Measurements from ENCODE around the gene H2BK1. TPM values are rescaled to one million over a fixed set of nuclear protein-coding genes. Genes with fewer than 3 reads are reported as not detected.

The H2BK1 gene
- total RNA-seq, 1 donor = not detected

DNA sequence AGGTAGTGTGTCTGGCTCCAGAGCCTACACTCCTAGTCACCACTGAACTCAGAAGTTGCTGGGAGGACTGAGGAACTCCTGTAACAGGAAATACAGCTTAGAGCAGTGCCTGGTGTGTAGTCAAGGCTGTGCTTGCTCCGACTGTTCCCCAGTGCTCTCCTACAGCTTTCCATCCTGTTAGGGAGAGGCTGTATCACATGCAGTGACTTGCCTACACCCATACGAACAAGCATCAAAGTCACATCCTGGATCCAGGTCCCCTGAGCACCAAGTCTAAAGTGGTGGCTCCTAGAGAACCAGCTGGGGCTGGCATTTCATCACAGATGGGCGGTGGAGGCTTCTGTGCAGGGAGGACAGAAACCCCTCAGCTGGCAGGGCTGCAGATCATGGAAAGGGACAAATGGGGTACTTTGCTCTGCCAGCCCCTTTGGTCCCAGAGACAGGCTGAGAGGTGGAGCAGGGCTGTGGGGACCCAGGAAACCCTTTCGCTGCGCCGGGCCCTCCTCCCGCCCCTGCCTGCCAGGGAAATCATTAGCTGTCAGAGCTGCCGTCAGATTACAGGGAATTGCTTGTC lies 30.9 kb downstream of the H2BK1 start:
- no peak for DNase-seq (ENCODE audit: low read depth)
- TF ChIP-seq CTCF (IDR thresholded peaks at IDR 0.05; ENCODE audit: insufficient read depth, low read length) = no peak
- H3K4me3 ChIP-seq (ENCODE audit: low read depth, low read length) = no peak overlapping the region

DNA sequence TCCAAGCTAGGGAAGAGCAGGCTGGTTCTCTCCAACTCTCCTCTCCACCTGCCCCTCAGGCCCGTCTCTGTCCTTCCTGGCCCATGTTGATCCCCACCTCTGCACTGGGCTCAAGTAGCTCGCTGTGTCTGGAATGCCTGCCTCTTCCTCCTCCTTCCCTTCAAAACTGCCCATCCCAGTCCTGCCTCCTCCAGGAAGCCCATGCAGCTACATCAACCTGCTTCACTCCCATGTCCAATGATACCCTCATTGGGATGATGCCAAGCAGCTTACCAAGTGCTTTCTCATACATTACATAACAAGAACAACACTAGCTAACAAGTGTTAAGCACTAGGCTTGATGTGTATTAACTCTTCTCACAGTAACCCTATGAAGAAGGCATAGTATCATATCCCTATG lies 31.5 kb downstream of the H2BK1 start:
- H3K4me3 ChIP-seq (ENCODE audit: low read depth, low read length) = no peak overlapping the region
- no peak for DNase-seq (ENCODE audit: low read depth)
- TF ChIP-seq CTCF (IDR thresholded peaks at IDR 0.05; ENCODE audit: insufficient read depth, low read length) = no peak

DNA sequence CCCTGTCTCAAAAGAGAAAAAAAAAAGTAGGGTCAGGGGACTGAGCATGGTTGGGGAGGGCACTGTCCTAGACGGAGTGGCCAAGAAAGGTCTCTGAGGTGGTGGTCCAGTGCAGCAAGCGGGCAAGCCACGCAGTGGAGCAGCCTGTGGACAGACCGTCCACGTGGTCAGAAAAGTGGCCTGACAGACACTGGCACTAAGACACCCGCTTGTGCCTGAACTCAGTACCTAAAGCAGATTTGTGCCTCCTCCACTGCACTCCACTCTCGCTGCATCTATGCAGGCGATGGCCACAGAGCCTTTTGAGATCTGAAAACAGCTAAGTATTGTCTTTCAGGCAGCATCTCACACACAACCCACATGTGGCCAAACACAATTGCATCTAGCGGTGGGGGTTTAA lies 32.1 kb downstream of the H2BK1 start:
- no peak for TF ChIP-seq CTCF (IDR thresholded peaks at IDR 0.05; ENCODE audit: insufficient read depth, low read length)

GRCh38 chr7:151177310-151177709 lies 33.0 kb downstream of the H2BK1 start:
- no peak for TF ChIP-seq CTCF (IDR thresholded peaks at IDR 0.05; ENCODE audit: insufficient read depth, low read length)
- no peak for DNase-seq (ENCODE audit: low read depth)
- H3K4me3 ChIP-seq (ENCODE audit: low read depth, low read length) = no peak overlapping the region

More for the DNA sequence above, 32.1 kb downstream of the H2BK1 start:
- H3K4me3 ChIP-seq (ENCODE audit: low read depth, low read length) = no peak overlapping the region
- no peak for DNase-seq (ENCODE audit: low read depth)

- DNase-seq (ENCODE audit: low read depth) = no peak
- no peak for TF ChIP-seq CTCF (IDR thresholded peaks at IDR 0.05; ENCODE audit: insufficient read depth, low read length)
- no peak overlapping the region for H3K4me3 ChIP-seq (ENCODE audit: low read depth, low read length)
Measured at GRCh38 chr7:151176401-151176800, 33.9 kb downstream of the H2BK1 start.

- DNase-seq (ENCODE audit: low read depth) = no peak
- no peak for TF ChIP-seq CTCF (IDR thresholded peaks at IDR 0.05; ENCODE audit: insufficient read depth, low read length)
- H3K4me3 ChIP-seq (ENCODE audit: low read depth, low read length) = no peak overlapping the region
Measured at GRCh38 chr7:151175793-151176311, 34.4 kb downstream of the H2BK1 start.
